ENCODE data around the gene ARHGAP6. TPM values are rescaled to one million over a fixed set of nuclear protein-coding genes. Genes with fewer than 3 reads are reported as not detected.
"Not testable (repeated sequence)": the region's sequence is repeated elsewhere in the genome, so short reads cannot be mapped to it uniquely, and the experiment has no call there.

The ARHGAP6 gene
- total RNA-seq, 1 donor from 2014 or later, result 16.7 TPM

DNA sequence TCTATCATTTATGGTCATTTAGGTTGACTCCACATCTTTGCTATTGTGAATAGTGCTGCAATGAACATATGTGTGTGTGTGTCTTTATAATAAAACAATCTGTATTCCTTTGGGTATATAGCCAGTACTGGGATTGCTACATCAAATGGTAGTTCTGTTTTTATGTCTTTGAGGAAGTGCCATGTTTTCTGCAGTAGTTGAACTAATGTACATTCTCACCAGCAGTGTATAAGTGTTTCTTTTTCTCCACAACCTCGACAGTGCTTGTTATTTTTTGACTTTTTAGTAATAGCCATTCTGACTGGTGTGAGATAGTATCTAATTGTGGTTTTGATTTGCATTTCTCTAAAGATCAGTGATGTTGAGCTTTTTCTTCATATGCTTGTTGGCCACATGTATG, 80.5 kb downstream of the ARHGAP6 start:
- intact Hi-C loops (cut with DNase I), result no loop called here
- no peak for DNase-seq
- no peaks in the 10 kb centered on the region for H3K27me3 ChIP-seq (ENCODE audit: low read depth)
- no peak overlapping the region for H3K4me3 ChIP-seq
- no peaks in the 10 kb centered on the region for H3K4me1 ChIP-seq
- ATAC-seq, result no peak
- no peak for TF ChIP-seq CTCF (IDR thresholded peaks at IDR 0.05)
- no peaks in the 10 kb centered on the region for H3K9me3 ChIP-seq
- no peak overlapping the region for H3K27ac ChIP-seq
- no peaks in the 10 kb centered on the region for H3K36me3 ChIP-seq

GRCh38 chrX:11580789-11581188, 84.9 kb downstream of the ARHGAP6 start:
- ATAC-seq, result no peak
- H3K27me3 ChIP-seq (ENCODE audit: low read depth), result no peaks in the 10 kb centered on the region
- no peaks in the 10 kb centered on the region for H3K36me3 ChIP-seq
- no peak for DNase-seq
- H3K4me3 ChIP-seq, result no peak overlapping the region
- intact Hi-C loops (cut with DNase I), result no loop called here
- H3K9me3 ChIP-seq, result no peaks in the 10 kb centered on the region
- TF ChIP-seq CTCF (IDR thresholded peaks at IDR 0.05), result no peak
- no peak overlapping the region for H3K27ac ChIP-seq
- H3K4me1 ChIP-seq, result no peaks in the 10 kb centered on the region

GRCh38 chrX:11579636-11580600, 85.8 kb downstream of the ARHGAP6 start:
- Histone ChIP-seq H3K27me3 (ENCODE audit: low read depth) (no peaks in the 10 kb centered on the region), H3K4me3 (no peak overlapping the region), H3K9me3 (no peaks in the 10 kb centered on the region), H3K4me1 (no peaks in the 10 kb centered on the region), H3K27ac (no peak overlapping the region), H3K36me3 (no peaks in the 10 kb centered on the region)
- TF ChIP-seq CTCF (IDR thresholded peaks at IDR 0.05), result no peak
- DNase-seq (no peak), ATAC-seq (no peak)
- intact Hi-C loops (cut with DNase I), result no loop called here

DNA sequence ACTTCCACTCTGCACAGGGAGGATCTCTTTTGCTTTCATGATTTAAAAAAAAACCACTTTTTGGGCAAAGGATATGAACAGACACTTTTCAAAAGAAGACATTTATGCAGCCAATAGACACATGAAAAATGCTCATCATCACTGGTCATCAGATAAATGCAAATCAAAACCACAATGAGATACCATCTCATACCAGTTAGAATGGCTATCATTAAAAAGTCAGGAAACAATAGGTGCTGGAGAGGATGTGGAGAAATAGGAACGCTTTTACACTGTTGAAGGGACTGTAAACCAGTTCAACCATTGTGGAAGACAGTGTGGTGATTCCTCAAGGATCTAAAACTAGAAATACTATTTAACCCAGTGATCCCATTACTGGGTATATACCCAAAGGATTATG, 87.4 kb downstream of the ARHGAP6 start:
- H3K9me3 ChIP-seq; H3K27ac ChIP-seq; intact Hi-C loops (cut with DNase I); H3K27me3 ChIP-seq (ENCODE audit: low read depth); ATAC-seq; DNase-seq; H3K4me1 ChIP-seq; H3K36me3 ChIP-seq; H3K4me3 ChIP-seq: not testable (repeated sequence)

DNA sequence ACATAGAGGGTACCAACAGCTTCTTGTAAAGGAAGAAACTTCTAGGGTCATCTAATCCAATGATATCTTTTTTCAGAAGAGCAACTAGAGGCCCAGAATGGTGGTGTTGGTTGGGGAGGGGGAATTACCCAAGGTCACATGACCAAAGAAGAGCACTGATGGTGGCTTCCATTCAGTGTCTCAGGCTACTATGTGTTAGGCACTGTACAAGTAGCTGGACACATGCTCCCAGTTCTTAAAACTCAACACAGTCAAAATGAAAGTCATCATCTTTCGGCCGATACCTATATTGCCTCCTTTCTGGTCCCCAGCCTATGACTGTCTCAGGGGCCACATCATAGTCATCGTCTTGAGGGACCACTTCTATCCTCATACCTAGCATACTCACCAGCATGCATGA, 88.1 kb downstream of the ARHGAP6 start:
- Histone ChIP-seq H3K27ac (no peak overlapping the region), H3K27me3 (ENCODE audit: low read depth) (no peaks in the 10 kb centered on the region), H3K4me1 (no peaks in the 10 kb centered on the region), H3K9me3 (no peaks in the 10 kb centered on the region), H3K4me3 (no peak overlapping the region), H3K36me3 (no peaks in the 10 kb centered on the region)
- ATAC-seq (no peak), DNase-seq (no peak)
- TF ChIP-seq CTCF (IDR thresholded peaks at IDR 0.05), result no peak
- intact Hi-C loops (cut with DNase I), result no loop called here

DNA sequence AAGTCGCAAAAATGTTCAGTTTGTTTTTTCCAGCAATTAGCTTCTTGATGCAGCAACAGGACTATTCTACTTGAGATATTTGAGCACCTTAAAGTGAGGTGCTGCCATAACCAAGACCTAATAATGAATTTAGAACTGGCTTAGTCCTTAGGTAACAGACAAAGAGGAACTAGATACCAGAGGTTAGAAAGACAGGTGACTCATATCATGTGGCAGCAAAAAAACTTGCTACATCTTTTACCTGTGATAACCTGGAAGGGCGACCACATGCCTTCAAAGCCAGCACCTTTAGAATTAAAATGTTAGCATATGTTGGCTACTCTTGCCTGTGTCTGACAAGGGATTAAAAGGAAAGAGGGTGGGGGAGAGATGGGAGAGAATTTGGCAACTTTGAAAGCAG, 90.4 kb downstream of the ARHGAP6 start:
- intact Hi-C loops (cut with DNase I), result no loop called here
- no peak for ATAC-seq
- Histone ChIP-seq H3K27ac (no peak overlapping the region), H3K4me1 (no peaks in the 10 kb centered on the region), H3K27me3 (ENCODE audit: low read depth) (no peaks in the 10 kb centered on the region), H3K36me3 (no peaks in the 10 kb centered on the region), H3K9me3 (no peaks in the 10 kb centered on the region), H3K4me3 (no peak overlapping the region)
- DNase-seq, result no peak
- no peak for TF ChIP-seq CTCF (IDR thresholded peaks at IDR 0.05)

All from lower lobe of right lung (tissue), 2 donors.